NCI-H2107 treated with DMSO at 0.1 percent for 48 hours (cell line): ENCODE results near the gene PLCD4.

Experiments
- DNase-seq: peaks from one replicate; lab custom pipeline; 2025; ENCODE audit not compliant: unreplicated experiment; lab: John Stamatoyannopoulos, UW

The PLCD4 gene

DNA sequence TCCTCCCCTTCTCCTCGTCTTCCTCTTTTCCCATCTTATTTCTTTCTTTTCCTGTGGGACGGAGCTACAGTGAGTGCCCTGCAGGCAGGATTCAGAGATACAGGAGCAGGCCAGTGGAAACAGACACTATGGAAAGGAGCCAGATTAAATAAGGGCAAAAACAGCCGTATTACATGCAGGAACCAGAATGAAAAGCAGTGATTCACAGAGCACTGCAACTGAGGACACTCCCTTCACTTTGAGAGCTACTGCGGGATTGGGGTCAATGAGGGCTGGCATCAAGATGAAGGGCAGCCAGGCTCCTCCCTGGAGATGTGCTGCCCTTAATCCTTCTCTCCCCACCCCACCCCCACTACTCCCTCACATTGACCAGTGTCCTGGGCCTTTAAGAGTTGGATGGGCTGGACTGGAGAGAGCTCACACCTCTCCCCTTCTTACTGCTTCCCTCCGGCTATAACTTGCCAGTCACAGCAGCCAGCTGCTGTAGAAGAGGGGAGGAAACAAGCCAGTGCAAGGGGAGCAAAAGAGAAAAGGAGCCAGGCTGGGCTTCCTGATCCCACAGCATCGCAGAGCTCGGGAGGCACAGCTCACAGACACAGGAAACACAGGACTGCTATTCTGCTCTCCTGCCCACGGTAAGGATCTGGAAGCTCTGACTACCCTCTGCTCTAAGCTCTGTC lies at the start of gene PLCD4:
PLCD4 (plus strand) TSS at position 464 of the 680 bp plus-strand sequence. CDS start 7,841 bp downstream, outside the sequence.
- DNase-seq: no peak

GRCh38 chr2:218557941-218558340 lies 49.8 kb upstream of the PLCD4 start:
- no peak for DNase-seq

DNA sequence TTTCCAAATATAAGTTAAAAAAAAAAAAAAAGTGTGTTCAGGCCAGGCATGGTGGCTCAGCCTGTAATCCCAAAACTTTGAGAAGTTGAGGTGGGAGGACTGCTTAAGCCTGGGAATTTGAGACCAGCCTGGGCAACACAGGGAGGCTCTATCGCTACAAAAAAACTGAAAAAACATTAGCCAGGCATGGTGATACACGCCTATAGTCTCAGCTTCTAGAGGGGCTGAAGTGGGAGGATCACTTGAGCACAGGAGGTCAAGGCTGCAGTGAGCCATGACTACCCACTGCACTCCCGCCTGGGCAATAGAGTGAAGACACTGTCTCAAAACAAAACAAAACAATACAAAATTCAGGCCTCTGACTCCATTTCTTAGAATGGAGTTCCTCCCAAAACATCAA lies 48.7 kb upstream of the PLCD4 start:
- DNase-seq: no peak

- DNase-seq: no peak
These were observed 43.6 kb upstream of the PLCD4 start for GRCh38 chr2:218564056-218564455.

- DNase-seq: no peak
These were observed 41.4 kb upstream of the PLCD4 start for GRCh38 chr2:218566296-218566695.

- peak; percentile 48 for DNase-seq
These were observed 39.9 kb upstream of the PLCD4 start for GRCh38 chr2:218567797-218568189.

DNA sequence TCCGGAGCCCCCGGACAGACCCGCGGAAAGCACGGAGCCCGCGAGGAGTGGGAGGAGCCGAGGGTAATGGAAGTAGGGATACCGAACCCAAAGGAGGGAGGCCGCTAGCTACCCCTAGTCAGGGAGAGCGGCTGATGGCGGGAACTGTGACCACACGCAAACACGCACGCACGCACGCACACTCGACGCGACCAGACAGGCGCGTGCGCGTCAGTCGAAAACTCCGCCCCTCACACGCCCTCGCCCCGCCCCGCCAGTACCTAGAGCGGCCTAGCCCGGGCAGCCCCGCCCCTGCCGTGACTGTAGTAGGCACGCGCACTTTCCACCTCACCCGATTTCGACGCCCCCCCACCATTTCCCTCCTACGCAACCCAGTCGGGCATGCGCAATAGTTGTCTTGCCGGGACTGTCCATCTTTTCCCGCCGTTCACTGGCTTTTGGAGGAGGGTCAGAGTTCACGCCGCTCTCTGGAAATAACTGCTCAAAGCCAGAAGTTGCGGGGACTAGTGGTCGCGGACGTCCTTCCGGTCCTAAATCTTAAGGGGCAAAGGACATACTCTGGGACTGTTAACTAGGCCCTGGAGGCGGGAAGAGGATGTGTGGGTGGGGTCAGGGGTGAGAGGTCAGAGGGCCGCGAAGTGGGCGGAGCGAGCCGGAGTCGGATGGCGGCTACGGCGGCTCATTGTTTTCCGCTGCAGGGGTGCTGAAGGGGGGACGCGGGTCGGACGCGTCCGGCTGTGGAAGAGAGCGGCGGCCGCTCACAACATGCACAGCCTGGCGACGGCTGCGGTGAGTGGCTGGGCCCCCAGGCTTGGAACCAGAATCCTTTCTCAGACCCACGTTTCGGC lies 39.3 kb upstream of the PLCD4 start, which contains the start of the genes CNOT9 and USP37:
CNOT9 (plus strand) TSS at position 650 of the 848 bp plus-strand sequence; CDS start at position 766, 116 bp downstream.
USP37 (minus strand) TSS at position 162 of the 848 bp plus-strand sequence. CDS start 9,698 bp downstream, outside the sequence.
- DNase-seq: peak; percentile 94

- DNase-seq: peak; percentile 11
These were observed 38.7 kb upstream of the PLCD4 start for GRCh38 chr2:218569038-218569431.

DNA sequence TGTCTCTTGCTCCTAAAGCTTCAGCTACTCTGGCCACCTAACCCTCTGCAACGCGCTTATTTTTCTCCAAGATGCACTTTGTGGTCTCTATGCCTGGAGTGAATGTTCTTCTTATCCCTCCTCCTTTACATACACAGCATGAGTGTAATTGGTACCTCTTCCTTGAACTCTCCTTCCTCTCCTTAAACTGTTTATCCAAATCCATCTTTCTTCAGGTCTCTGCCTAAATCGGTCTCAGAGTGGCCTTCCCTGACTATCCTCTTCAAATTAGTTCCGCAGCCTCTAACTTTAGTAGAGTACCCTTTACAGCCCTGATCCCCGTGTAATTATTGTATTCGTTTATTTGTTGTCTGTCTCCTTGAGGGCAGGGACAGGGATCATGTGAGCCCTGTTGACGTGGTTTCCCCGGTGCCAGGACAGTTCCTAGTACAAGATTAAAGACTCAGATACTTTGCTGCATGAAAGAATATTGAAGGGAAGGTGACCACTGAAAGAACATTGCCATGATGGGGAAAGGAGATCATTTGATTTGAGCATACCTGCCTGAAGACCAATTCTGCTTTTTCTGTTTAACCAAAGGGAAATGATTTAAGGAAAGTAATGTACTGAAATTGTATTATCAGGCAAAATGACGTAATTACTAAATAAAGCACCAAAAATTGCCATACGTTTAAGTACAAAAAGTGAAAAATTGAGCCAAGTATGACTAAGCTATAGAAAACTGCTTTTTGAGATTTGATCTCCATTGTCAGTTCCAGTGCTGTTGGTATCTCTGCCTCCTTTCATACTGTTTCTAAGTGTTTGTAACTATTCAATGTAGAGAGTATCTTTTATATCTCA lies 37.8 kb upstream of the PLCD4 start:
- peak; percentile 6 for DNase-seq

GRCh38 chr2:218570850-218571249 lies 36.8 kb upstream of the PLCD4 start:
- peak; percentile 3 for DNase-seq

- DNase-seq: no peak
These were observed 30.8 kb upstream of the PLCD4 start for GRCh38 chr2:218576854-218577253.

DNA sequence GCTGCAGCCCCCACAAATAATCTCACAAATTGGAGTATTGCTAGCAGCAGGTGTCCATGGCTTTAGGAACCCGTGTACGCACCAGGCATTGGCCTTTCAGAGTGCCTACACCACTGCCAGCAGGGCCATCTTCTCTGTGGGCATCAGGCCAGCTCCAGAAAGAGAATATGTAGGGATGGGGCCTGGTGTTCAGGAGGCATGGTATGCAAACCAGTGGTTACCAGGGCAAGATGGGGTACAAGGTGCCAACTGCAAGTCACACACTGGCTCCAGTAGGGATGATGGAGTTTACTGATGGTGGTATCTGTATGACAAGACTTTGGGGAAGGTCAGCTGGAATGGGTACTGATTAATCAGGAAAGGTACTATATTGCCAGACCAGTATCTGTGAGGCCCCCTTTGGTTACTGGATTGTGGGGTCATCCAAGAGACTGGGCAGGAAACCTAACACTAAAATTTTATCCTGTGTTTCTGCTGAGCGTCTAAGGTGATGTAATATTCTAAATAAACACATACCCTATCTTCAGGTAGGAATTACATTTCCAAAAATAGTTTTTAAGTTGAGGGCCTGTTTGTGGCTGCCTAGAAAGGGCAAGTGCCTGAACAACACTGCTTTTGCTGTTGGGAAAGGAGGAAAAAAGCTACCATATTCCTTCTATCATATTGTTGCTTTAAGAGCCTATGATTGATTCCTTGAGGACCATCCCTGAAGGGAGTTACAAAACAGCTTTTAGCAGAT lies 30.0 kb upstream of the PLCD4 start:
- DNase-seq: no peak

- no peak for DNase-seq
These were observed 29.3 kb upstream of the PLCD4 start for GRCh38 chr2:218578272-218578877.

- DNase-seq: no peak
These were observed 25.6 kb upstream of the PLCD4 start for GRCh38 chr2:218582076-218582475.

GRCh38 chr2:218583983-218584850 lies 23.5 kb upstream of the PLCD4 start:
- DNase-seq: no peak

DNA sequence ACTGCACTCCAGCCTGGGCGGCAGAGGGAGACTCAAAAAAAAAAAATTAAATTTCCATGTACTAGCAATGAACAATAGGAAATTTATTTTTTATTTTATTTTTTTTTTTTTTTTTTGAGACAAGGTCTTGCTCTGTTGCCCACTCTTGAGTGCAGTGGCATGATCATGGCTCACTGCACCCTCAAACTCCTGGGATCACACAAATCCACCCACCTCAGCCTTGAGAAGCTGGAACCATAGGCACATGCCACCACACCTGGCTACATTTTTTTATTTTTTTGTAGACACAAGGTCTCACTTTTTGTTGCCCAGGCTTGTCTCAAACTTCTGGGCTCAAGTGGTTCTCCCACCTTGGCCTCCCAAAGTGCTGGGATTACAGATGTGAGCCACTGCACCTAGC lies 22.2 kb upstream of the PLCD4 start:
- DNase-seq: no peak

- peak; percentile 72 for DNase-seq
These were observed 2.3 kb upstream of the PLCD4 start for GRCh38 chr2:218605432-218605831.

DNA sequence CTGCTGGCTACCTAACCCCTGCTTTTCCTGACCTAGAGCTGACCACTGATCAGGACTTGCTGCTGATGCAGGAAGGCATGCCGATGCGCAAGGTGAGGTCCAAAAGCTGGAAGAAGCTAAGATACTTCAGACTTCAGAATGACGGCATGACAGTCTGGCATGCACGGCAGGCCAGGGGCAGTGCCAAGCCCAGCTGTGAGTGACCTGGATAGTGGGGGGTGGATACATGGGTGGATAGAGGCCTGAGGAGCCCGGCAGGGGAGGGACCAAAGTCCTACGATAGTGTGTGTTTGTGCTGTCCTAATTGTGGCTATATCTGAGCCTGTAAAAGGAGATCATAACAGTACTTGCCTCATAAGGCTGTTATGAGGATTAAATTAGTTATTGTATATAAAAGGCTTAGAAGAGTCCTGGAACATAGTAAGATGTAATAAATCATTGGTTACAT lies 8.2 kb downstream of the PLCD4 start:
- DNase-seq: no peak
